ENCODE measurements around the gene CATSPERE. TPM values are rescaled to one million over a fixed set of nuclear protein-coding genes. Genes with fewer than 3 reads are reported as not detected.
A peak's percentile ranks its signal among the peaks of the same experiment; 100 is the strongest.

The CATSPERE gene
- total and polyA plus RNA-seq, 10 of the 15 experiments (the other 5 are each of a cell fraction or from before 2014, with no cell fraction given): 0.04 to 0.24 (median 0.17) TPM; not detected in 3

DNA sequence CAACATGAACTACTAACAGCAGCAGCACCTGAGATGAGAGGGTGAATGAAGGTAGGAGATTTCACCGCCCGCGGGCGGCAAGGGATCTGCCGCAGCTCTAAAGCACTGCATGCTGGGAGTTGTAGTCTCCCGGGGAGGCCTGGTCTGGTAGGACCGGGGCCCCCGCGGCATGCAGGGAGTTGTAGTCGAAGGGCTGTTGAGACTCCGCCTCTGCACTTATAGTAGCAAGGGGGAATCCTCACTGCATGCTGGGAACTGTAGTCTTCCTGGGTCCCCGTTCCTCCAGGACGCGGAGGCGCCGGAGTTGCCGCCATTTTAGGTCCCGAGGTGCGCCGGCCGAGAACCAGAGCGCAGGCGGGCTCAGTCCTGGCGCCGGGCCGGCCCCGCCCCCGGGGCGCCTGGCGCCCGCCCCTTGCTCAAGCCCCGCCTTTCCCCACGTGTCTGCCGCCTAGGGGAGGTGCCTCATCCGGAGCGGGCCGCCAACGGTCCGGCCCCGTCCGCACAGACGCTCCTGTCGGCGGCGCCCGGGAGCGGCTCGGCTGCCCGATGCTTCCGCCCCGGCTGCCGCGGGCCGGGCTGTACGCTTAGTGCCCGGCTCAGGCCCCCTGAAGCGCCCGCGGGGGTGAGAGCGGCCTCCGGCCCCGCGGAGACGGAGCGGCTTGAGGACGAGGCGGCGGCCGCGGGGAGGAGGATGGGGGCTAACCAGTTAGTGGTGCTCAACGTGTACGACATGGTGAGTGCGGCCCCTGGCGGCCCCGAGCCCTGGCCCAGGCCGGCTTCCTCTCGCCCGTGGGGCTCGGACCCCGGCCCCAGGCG lies 191.8 kb downstream of the CATSPERE start, which contains the start of gene DESI2 (continued):
- TF ChIP-seq TCF3 (IDR thresholded peaks at IDR 0.05; ENCODE audit: borderline replicate concordance, insufficient read depth, low read depth, low read length): peak; percentile 72; the same call in 1 of the 2 replicates
- TF ChIP-seq MTA2 (IDR thresholded peaks at IDR 0.05; ENCODE audit: low read depth): no peak
- no peak for TF ChIP-seq SMAD1 (IDR thresholded peaks at IDR 0.05; ENCODE audit: low read depth, partially characterized antibody)
- TF ChIP-seq, protein P1, sequence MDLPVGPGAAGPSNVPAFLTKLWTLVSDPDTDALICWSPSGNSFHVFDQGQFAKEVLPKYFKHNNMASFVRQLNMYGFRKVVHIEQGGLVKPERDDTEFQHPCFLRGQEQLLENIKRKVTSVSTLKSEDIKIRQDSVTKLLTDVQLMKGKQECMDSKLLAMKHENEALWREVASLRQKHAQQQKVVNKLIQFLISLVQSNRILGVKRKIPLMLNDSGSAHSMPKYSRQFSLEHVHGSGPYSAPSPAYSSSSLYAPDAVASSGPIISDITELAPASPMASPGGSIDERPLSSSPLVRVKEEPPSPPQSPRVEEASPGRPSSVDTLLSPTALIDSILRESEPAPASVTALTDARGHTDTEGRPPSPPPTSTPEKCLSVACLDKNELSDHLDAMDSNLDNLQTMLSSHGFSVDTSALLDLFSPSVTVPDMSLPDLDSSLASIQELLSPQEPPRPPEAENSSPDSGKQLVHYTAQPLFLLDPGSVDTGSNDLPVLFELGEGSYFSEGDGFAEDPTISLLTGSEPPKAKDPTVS (IDR thresholded peaks at IDR 0.05; ENCODE audit: low read depth, low read length): no peak
- TF ChIP-seq, protein P2, sequence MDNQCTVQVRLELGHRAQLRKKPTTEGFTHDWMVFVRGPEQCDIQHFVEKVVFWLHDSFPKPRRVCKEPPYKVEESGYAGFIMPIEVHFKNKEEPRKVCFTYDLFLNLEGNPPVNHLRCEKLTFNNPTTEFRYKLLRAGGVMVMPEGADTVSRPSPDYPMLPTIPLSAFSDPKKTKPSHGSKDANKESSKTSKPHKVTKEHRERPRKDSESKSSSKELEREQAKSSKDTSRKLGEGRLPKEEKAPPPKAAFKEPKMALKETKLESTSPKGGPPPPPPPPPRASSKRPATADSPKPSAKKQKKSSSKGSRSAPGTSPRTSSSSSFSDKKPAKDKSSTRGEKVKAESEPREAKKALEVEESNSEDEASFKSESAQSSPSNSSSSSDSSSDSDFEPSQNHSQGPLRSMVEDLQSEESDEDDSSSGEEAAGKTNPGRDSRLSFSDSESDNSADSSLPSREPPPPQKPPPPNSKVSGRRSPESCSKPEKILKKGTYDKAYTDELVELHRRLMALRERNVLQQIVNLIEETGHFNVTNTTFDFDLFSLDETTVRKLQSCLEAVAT (IDR thresholded peaks at IDR 0.05): no peak
- TF ChIP-seq RFX5 (IDR thresholded peaks at IDR 0.05; ENCODE audit: low read depth, low read length): no peak
- no peak for TF ChIP-seq NFYA (IDR thresholded peaks at IDR 0.05; ENCODE audit: borderline replicate concordance, low read depth, low read length)
- peak; percentile 90 for TF ChIP-seq LARP7 (IDR thresholded peaks at IDR 0.05)
- 0 out of 2 replicates have a peak, but pooled peaks have one; percentile 4 for TF ChIP-seq SPI1 (IDR thresholded peaks at IDR 0.05; ENCODE audit: borderline replicate concordance, insufficient read depth, low read depth, low read length)
- TF ChIP-seq TCF12 (IDR thresholded peaks at IDR 0.05; ENCODE audit: low read depth, low read length): no peak
- no peak for TF ChIP-seq ETV6 (conservative IDR thresholded peaks at IDR 0.05 in 1 of 2, IDR thresholded peaks at IDR 0.05 in 1 of 2; ENCODE audit: borderline replicate concordance in 1 of 2, low read depth in 1 of 2)
- TF ChIP-seq YY1 (IDR thresholded peaks at IDR 0.05; ENCODE audit: low read depth, low read length): peak; percentile 97
- TF ChIP-seq, protein P3, sequence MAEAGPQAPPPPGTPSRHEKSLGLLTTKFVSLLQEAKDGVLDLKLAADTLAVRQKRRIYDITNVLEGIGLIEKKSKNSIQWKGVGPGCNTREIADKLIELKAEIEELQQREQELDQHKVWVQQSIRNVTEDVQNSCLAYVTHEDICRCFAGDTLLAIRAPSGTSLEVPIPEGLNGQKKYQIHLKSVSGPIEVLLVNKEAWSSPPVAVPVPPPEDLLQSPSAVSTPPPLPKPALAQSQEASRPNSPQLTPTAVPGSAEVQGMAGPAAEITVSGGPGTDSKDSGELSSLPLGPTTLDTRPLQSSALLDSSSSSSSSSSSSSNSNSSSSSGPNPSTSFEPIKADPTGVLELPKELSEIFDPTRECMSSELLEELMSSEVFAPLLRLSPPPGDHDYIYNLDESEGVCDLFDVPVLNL (IDR thresholded peaks at IDR 0.05; ENCODE audit: low read depth, low read length): no peak
- 0 out of 2 replicates have a peak, but pooled peaks have one; percentile 36 for TF ChIP-seq POLR2AphosphoS2 (IDR thresholded peaks at IDR 0.05; ENCODE audit: low read depth, low read length)
- TF ChIP-seq, protein P4, sequence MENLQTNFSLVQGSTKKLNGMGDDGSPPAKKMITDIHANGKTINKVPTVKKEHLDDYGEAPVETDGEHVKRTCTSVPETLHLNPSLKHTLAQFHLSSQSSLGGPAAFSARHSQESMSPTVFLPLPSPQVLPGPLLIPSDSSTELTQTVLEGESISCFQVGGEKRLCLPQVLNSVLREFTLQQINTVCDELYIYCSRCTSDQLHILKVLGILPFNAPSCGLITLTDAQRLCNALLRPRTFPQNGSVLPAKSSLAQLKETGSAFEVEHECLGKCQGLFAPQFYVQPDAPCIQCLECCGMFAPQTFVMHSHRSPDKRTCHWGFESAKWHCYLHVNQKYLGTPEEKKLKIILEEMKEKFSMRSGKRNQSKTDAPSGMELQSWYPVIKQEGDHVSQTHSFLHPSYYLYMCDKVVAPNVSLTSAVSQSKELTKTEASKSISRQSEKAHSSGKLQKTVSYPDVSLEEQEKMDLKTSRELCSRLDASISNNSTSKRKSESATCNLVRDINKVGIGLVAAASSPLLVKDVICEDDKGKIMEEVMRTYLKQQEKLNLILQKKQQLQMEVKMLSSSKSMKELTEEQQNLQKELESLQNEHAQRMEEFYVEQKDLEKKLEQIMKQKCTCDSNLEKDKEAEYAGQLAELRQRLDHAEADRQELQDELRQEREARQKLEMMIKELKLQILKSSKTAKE (IDR thresholded peaks at IDR 0.05; ENCODE audit: low read depth, poor library complexity, severe bottlenecking): no peak
- no peak for TF ChIP-seq IRF4 (IDR thresholded peaks at IDR 0.05; ENCODE audit: low read depth, low read length)
- no peak for TF ChIP-seq FOS (IDR thresholded peaks at IDR 0.05; ENCODE audit: borderline replicate concordance, extremely low read depth, insufficient read length)
- TF ChIP-seq, protein P5, sequence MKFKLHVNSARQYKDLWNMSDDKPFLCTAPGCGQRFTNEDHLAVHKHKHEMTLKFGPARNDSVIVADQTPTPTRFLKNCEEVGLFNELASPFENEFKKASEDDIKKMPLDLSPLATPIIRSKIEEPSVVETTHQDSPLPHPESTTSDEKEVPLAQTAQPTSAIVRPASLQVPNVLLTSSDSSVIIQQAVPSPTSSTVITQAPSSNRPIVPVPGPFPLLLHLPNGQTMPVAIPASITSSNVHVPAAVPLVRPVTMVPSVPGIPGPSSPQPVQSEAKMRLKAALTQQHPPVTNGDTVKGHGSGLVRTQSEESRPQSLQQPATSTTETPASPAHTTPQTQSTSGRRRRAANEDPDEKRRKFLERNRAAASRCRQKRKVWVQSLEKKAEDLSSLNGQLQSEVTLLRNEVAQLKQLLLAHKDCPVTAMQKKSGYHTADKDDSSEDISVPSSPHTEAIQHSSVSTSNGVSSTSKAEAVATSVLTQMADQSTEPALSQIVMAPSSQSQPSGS (IDR thresholded peaks at IDR 0.05; ENCODE audit: low read length): no peak
- no peak for TF ChIP-seq PAX8 (IDR thresholded peaks at IDR 0.05)
- TF ChIP-seq CBX3 (IDR thresholded peaks at IDR 0.05; ENCODE audit: borderline replicate concordance, low read depth): no peak
- TF ChIP-seq ZZZ3 (IDR thresholded peaks at IDR 0.05; ENCODE audit: control insufficient read depth, insufficient read length, low read depth): no peak
- no peak for TF ChIP-seq KAT2A (conservative IDR thresholded peaks at IDR 0.05; ENCODE audit: control insufficient read depth, low read depth, low read length)

Measured in GM12878 (cell line).